ENCODE data around the gene CDYL2.
A peak's percentile ranks its signal among the peaks of the same experiment; 100 is the strongest.
"Not testable (repeated sequence)": the region's sequence is repeated elsewhere in the genome, so short reads cannot be mapped to it uniquely, and the experiment has no call there.

Gene CDYL2

GRCh38 chr16:80806927-80807340, 2.5 kb upstream of the CDYL2 start:
- DNase-seq (ENCODE audit: insufficient read length) (no peak), FAIRE-seq (no peak)
- TF ChIP-seq TAF1 (IDR thresholded peaks at IDR 0.05; ENCODE audit: borderline replicate concordance, low read depth, low read length): no peak
- TF ChIP-seq POLR2A (IDR thresholded peaks at IDR 0.05; ENCODE audit: low read depth, low read length): no peak
- TF ChIP-seq POLR2AphosphoS5 (IDR thresholded peaks at IDR 0.05; ENCODE audit: low read depth, low read length): no peak

- FAIRE-seq (no peak), DNase-seq (ENCODE audit: insufficient read length) (no peak)
- TF ChIP-seq POLR2A (IDR thresholded peaks at IDR 0.05; ENCODE audit: low read depth, low read length) (no peak), TAF1 (IDR thresholded peaks at IDR 0.05; ENCODE audit: borderline replicate concordance, low read depth, low read length) (no peak), POLR2AphosphoS5 (IDR thresholded peaks at IDR 0.05; ENCODE audit: low read depth, low read length) (no peak)
These were observed 1.9 kb upstream of the CDYL2 start for GRCh38 chr16:80806289-80806688.

- DNase-seq (ENCODE audit: insufficient read length) (peak; percentile 33), FAIRE-seq (peak; percentile 79)
- TF ChIP-seq TAF1 (IDR thresholded peaks at IDR 0.05; ENCODE audit: borderline replicate concordance, low read depth, low read length) (0 out of 2 replicates have a peak, but pooled peaks have one; percentile 9), POLR2AphosphoS5 (IDR thresholded peaks at IDR 0.05; ENCODE audit: low read depth, low read length) (0 out of 2 replicates have a peak, but pooled peaks have one; percentile 44), POLR2A (IDR thresholded peaks at IDR 0.05; ENCODE audit: low read depth, low read length) (peak; percentile 68; the same call in 1 of the 2 replicates)
These were observed 307 bp downstream of the CDYL2 start for GRCh38 chr16:80804056-80804525.

- TF ChIP-seq TAF1 (IDR thresholded peaks at IDR 0.05; ENCODE audit: borderline replicate concordance, low read depth, low read length) (no peak), POLR2AphosphoS5 (IDR thresholded peaks at IDR 0.05; ENCODE audit: low read depth, low read length) (0 out of 2 replicates have a peak, but pooled peaks have one; percentile 12), POLR2A (IDR thresholded peaks at IDR 0.05; ENCODE audit: low read depth, low read length) (no peak)
- DNase-seq (ENCODE audit: insufficient read length): peak; percentile 41
- peak; percentile 65 for FAIRE-seq
These were observed 901 bp downstream of the CDYL2 start for GRCh38 chr16:80803339-80804055.

GRCh38 chr16:80802902-80803301, 1.5 kb downstream of the CDYL2 start:
- FAIRE-seq (peak; percentile 70), DNase-seq (ENCODE audit: insufficient read length) (no peak)
- TF ChIP-seq POLR2AphosphoS5 (IDR thresholded peaks at IDR 0.05; ENCODE audit: low read depth, low read length): 0 out of 2 replicates have a peak, but pooled peaks have one; percentile 3
- TF ChIP-seq TAF1 (IDR thresholded peaks at IDR 0.05; ENCODE audit: borderline replicate concordance, low read depth, low read length): no peak
- 0 out of 2 replicates have a peak, but pooled peaks have one; percentile 6 for TF ChIP-seq POLR2A (IDR thresholded peaks at IDR 0.05; ENCODE audit: low read depth, low read length)

- TF ChIP-seq TAF1 (IDR thresholded peaks at IDR 0.05; ENCODE audit: borderline replicate concordance, low read depth, low read length): no peak
- no peak for TF ChIP-seq POLR2AphosphoS5 (IDR thresholded peaks at IDR 0.05; ENCODE audit: low read depth, low read length)
- TF ChIP-seq POLR2A (IDR thresholded peaks at IDR 0.05; ENCODE audit: low read depth, low read length): no peak
- FAIRE-seq: peak; percentile 58
These were observed 2.3 kb downstream of the CDYL2 start for GRCh38 chr16:80802138-80802537.

GRCh38 chr16:80794071-80794470, 10.3 kb downstream of the CDYL2 start:
- DNase-seq (ENCODE audit: insufficient read length) (no peak), FAIRE-seq (no peak)

More at GRCh38 chr16:80802138-80802537, 2.3 kb downstream of the CDYL2 start:
- no peak for DNase-seq (ENCODE audit: insufficient read length)

GRCh38 chr16:80792031-80792430, 12.4 kb downstream of the CDYL2 start:
- TF ChIP-seq TAF1 (IDR thresholded peaks at IDR 0.05; ENCODE audit: borderline replicate concordance, low read depth, low read length) (no peak), POLR2A (IDR thresholded peaks at IDR 0.05; ENCODE audit: low read depth, low read length) (no peak), POLR2AphosphoS5 (IDR thresholded peaks at IDR 0.05; ENCODE audit: low read depth, low read length) (no peak)
- FAIRE-seq (no peak), DNase-seq (ENCODE audit: insufficient read length) (no peak)

More at GRCh38 chr16:80794071-80794470, 10.3 kb downstream of the CDYL2 start:
- no peak for TF ChIP-seq TAF1 (IDR thresholded peaks at IDR 0.05; ENCODE audit: borderline replicate concordance, low read depth, low read length)
- TF ChIP-seq POLR2AphosphoS5 (IDR thresholded peaks at IDR 0.05; ENCODE audit: low read depth, low read length): no peak
- TF ChIP-seq POLR2A (IDR thresholded peaks at IDR 0.05; ENCODE audit: low read depth, low read length): no peak

GRCh38 chr16:80791411-80791810, 13.0 kb downstream of the CDYL2 start:
- TF ChIP-seq POLR2A (IDR thresholded peaks at IDR 0.05; ENCODE audit: low read depth, low read length): no peak
- TF ChIP-seq POLR2AphosphoS5 (IDR thresholded peaks at IDR 0.05; ENCODE audit: low read depth, low read length): no peak
- TF ChIP-seq TAF1 (IDR thresholded peaks at IDR 0.05; ENCODE audit: borderline replicate concordance, low read depth, low read length): no peak
- DNase-seq (ENCODE audit: insufficient read length): no peak
- no peak for FAIRE-seq

GRCh38 chr16:80790751-80791150, 13.6 kb downstream of the CDYL2 start:
- TF ChIP-seq POLR2A (IDR thresholded peaks at IDR 0.05; ENCODE audit: low read depth, low read length) (no peak), TAF1 (IDR thresholded peaks at IDR 0.05; ENCODE audit: borderline replicate concordance, low read depth, low read length) (no peak), POLR2AphosphoS5 (IDR thresholded peaks at IDR 0.05; ENCODE audit: low read depth, low read length) (no peak)
- DNase-seq (ENCODE audit: insufficient read length) (no peak), FAIRE-seq (no peak)

- no peak for FAIRE-seq
- no peak for DNase-seq (ENCODE audit: insufficient read length)
These were observed 16.4 kb downstream of the CDYL2 start for GRCh38 chr16:80788027-80788426.

GRCh38 chr16:80786561-80786960, 17.8 kb downstream of the CDYL2 start:
- not testable (repeated sequence) for DNase-seq (ENCODE audit: insufficient read length); FAIRE-seq

More at GRCh38 chr16:80788027-80788426, 16.4 kb downstream of the CDYL2 start:
- TF ChIP-seq POLR2AphosphoS5 (IDR thresholded peaks at IDR 0.05; ENCODE audit: low read depth, low read length) (no peak), TAF1 (IDR thresholded peaks at IDR 0.05; ENCODE audit: borderline replicate concordance, low read depth, low read length) (no peak), POLR2A (IDR thresholded peaks at IDR 0.05; ENCODE audit: low read depth, low read length) (no peak)
